GM21737 (cell line): ENCODE data around the gene DBF4.
A peak's percentile ranks its signal among the peaks of the same experiment; 100 is the strongest.
"Not testable (repeated sequence)": the region's sequence is repeated elsewhere in the genome, so short reads cannot be mapped to it uniquely, and the experiment has no call there.

ENCODE experiments used
- ATAC-seq: cut with Tn5 transposase; IDR thresholded peaks from one replicate; pipeline ENCODE4 v1.9.1; 2021; ENCODE audit warnings: mild to moderate bottlenecking, moderate library complexity; ENCODE audit not compliant: unreplicated experiment

DBF4 gene

GRCh38 chr7:87882151-87882937 is 6.1 kb downstream of the DBF4 start:
- ATAC-seq, result no peak

DNA sequence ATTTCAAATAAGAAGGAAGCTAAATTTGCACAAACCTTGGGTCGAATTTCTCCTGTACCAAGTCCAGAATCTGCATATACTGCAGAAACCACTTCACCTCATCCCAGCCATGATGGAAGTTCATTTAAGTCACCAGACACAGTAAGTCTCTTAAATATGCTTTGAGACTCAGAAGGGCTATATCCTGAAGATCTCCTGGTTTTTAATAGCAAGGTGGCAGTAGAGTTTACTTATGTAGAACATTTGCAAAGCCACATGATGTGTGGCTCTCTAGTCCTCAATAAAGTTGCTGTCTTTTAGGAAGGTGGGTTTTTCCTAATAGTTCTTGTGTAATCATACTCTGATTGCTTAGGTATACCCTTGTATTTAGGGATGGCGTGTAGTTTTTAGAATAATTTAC is 8.7 kb downstream of the DBF4 start:
- ATAC-seq, result no peak

DNA sequence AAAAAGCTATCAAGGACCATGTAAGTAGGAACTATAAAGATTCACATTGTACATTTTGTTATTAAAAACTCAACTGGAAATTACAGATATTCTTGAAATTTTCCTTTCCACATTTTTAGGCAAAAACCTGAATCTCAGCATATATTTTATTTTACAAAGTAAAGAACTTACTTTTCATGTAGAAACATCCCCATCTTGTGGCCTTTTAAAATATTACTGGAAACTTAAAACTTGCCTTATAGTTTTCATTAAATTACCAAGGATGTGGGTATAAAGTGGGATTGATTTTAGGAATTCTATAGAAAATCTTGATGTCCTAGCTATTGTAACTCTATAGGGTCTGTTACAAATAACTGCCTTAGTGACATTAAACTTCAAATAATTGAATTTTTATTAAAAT is 10.6 kb downstream of the DBF4 start:
- no peak for ATAC-seq

DNA sequence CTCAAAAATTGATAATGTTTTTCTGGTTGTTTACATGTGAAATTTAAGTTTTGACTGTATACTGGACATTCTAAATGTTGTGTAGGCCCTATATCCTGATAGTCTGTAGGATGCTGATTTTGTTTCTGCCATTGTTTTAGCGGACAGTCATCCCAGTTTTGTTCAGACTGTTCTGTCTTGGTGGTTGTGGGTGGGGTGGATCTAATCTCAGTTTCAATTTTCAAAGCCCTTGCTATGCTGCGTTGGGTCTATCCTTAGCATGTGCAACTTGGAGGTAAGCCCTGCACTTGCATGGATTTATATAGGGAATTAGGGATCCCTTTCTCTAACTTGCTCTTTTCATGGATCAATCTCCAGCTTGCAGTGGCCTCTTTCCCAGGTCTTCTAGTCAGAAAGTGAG is 19.1 kb downstream of the DBF4 start:
- no peak for ATAC-seq

DNA sequence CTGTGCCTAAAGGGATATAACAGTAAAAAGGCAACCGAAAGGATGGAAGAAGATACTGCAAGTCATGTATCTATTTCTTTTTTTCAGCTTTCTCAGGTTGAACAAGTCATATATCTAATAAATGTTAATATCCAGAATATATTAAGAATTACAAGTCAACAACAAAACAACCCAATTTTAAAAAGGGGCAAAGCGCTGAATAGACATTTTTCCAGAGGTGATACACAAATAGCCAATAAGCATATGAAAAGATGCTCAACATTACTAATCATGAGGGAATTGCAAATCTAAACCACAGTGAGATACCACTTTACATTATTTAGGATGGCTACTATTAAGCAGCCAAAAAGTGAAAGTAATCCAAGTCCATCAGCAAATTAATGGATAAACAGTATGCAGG is 23.0 kb downstream of the DBF4 start:
- ATAC-seq, result no peak

DNA sequence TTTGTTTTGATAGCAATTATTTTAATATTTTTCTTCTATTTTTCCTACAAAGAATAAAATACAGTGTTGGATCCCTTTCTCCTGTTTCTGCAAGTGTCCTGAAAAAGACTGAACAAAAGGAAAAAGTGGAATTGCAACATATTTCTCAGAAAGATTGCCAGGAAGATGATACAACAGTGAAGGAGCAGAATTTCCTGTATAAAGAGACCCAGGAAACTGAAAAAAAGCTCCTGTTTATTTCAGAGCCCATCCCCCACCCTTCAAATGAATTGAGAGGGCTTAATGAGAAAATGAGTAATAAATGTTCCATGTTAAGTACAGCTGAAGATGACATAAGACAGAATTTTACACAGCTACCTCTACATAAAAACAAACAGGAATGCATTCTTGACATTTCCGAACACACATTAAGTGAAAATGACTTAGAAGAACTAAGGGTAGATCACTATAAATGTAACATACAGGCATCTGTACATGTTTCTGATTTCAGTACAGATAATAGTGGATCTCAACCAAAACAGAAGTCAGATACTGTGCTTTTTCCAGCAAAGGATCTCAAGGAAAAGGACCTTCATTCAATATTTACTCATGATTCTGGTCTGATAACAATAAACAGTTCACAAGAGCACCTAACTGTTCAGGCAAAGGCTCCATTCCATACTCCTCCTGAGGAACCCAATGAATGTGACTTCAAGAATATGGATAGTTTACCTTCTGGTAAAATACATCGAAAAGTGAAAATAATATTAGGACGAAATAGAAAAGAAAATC is 31.0 kb downstream of the DBF4 start:
- not testable (repeated sequence) for ATAC-seq

DNA sequence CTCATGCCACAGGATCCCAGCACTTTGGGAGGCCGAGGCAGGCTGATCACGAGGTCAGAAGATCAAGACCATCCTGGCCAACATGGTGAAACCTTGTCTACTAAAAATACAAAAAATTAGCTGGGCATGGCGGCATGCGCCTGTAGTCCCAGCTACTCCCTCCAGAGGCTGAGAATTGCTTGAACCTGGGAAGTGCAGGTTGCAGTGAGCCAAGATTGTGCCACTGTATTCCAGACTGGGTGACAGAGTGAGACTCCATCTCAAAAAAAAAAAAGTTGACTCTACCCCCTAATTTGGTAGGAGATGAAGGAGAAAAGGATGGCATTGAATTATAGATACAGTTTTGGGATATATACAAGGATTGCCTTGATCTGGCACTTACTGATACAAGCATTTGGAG is 32.5 kb downstream of the DBF4 start:
- not testable (repeated sequence) for ATAC-seq

DNA sequence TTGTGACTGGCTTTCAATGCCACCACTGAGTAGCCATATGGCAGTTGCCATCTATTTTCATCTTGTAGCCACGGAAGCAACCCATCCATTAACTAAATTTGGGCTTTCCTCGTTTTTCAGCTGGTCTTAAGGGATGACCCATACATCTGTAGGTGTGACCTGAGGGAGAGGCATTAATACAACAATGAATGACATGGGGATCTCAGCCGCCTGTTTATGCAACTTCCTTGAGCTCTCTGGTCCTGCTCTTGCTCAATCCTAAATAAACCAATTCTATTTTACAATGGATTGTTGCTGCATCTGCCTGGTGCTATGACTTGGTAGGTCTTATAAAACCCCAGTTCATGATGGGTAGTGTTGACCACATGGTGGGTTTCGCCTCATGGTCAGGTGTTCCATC is 35.8 kb downstream of the DBF4 start:
- ATAC-seq, result no peak

DNA sequence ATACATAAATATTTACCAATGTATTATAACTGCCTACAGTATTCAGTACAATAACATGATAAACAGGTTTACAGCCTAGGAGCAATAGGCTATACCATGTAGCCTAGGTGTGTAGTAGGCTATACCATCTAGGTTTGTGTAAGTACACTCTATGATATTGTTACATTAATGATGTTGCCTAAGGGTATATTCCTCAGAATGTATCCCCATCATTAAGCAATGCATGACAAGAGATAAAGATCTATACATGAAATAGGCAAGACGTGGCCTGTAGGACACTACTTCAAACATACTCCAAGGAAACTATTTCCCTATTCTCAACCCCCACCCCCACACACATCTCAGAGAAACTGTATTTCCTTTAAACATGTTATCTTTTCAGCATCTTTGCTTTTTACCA is 42.4 kb downstream of the DBF4 start:
- ATAC-seq, result no peak

- ATAC-seq, result no peak
Measured at GRCh38 chr7:87919875-87920274, 43.6 kb downstream of the DBF4 start.

DNA sequence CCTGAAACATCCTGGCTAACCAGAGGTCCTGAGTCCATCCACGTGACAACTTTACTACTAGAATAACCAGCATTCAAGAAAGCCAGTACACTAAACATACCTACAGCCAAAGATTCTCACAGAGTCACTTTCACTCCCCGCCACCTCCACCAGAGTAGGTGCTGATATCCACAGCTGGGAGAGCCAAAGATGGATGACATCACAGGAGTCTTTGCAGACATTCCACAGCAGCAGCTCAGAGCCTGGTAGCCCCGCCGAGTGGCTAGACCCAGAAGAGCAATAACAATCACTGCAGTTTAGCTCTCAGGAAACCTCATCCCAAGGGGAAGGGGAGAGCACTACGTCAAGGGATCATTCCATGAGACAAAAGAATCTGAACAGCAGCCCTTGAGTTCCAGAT is 44.3 kb downstream of the DBF4 start:
- ATAC-seq, result no peak

DNA sequence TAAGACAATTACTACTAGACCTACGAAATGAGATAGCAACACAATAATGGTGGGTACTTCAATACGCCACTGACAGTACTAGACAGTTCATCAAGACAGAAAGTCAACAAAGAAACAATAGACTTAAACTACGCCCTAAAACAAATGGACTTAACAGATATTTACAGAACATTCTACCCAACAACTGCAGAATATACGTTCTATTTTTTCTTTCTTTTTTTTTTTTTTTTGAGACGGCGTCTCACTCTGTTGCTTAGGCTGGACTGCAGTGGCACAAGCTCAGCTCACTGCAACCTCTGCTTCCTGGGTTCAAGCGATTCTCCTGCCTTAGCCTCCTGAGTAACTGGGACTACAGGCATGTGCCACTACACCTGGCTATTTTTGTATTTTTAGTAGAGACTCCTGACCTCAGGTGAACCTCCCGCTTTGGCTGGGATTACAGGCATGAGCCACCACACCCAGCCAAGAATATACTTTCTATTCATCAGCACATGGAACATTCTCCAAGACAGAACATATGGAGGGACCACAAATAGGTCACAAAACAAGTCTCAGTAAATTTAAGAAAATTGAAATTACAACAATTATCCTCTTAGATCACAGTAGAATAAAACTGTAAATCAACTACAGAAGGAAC is 46.6 kb downstream of the DBF4 start:
- ATAC-seq, result not testable (repeated sequence)

- ATAC-seq, result peak; percentile 99
Measured at GRCh38 chr7:87926581-87927461, 50.5 kb downstream of the DBF4 start.

DNA sequence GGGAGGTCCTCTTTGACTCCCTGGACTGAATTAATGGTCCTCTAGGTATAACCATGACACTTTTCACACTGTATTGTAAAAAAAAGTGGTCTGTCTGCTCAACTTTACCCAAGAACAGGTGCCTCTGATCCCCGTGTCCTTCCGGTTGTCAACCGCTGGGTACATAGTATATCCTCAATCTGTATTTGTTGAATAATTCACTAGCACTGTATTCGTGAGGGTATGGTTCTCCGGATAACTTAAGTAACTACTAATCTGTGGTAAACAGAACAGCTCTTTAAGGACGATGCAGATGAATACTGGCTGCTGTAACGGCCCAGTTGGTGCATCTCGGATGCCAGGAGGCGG is 57.3 kb downstream of the DBF4 start:
- ATAC-seq, result peak; percentile 23

DNA sequence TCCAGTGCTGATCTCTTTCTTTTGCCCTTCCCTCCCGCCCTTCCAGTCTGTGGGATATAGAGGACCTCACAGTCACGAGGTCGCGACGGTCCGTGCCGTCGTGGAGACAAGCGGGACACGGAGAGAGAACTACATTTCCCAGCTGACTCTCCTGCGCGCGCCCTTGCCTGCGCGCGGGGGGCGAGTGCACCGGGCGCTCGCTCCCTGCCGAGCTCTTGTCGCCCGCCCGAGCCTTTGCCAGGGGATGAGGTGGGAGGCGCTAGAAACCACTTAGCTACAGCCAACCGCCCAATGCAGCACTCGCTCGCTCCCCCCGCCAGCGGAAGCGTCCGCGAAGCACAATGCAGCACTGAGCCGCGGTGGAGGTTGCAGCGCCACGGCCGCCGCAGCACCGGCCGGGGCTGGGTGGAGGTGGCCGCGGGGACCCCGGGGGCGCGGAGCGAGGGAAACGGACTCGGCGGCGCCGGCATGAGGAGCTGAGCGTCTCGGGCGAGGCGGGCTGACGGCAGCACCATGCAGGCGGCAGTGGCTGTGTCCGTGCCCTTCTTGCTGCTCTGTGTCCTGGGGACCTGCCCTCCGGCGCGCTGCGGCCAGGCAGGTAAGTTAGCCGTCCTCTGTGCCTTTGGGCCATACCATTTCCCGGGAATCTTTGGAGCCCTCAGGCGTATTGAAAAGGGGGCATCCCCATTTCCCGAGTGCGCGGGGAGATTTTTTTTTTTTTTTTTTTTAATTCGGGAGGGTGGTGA is 57.8 kb downstream of the DBF4 start, which contains the start of gene ADAM22:
TSS of gene ADAM22 (plus strand) at position 299 of the 746 bp plus-strand sequence. CDS start at position 514, 215 bp downstream.
- peak; percentile 98 for ATAC-seq

DNA sequence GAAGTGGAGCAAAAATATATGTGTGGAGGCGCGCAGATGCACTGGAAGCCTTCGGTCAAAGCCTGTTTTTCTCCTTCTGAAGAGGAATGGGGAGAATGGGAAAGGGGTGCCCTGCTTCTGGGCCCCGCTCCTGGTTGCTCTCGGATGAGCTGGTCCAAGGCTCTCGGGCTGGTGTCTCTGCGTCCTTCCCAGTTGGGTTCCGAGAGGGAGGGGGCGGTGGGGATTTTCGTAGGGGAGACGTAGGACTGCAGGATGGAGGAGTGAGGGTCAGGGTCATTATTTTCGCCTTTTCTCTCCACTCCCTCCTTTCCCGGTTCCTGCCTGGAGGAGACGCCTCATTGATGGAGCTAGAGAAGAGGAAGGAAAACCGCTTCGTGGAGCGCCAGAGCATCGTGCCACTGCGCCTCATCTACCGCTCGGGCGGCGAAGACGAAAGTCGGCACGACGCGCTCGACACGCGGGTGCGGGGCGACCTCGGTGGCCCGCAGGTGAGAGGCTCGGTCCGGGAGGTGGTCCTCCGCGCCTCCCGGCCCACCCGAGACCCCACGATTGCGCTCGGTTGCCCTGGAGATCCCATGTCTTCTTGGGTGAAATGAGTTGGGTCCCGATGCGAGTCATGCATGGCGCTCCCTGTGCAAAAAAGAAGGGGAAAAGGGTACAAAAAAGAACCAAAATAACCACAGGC is 58.5 kb downstream of the DBF4 start:
- ATAC-seq, result no peak

- no peak for ATAC-seq
Measured at GRCh38 chr7:87935384-87935706, 59.1 kb downstream of the DBF4 start.

GRCh38 chr7:87941138-87941537 is 64.8 kb downstream of the DBF4 start:
- ATAC-seq, result no peak

DNA sequence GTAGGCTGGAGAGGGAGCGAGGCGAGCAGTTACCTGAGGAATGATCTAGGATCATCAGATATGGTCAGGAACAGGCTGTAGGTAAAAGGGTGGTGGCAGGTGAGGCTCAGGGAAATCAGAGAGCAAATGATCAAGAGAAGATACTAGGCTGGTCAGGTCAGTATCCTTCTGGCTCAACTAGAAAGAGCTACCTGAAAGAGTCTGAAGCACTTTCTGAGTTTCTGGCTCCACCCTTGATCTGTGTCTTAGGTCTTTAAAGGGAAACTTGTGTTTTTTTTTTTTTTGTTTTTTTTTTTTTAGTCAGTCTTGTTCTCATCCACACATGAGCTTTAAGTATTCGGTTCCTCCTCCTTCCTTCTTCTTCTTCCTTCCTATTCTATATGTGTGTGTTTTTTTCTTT is 68.3 kb downstream of the DBF4 start:
- no peak for ATAC-seq

GRCh38 chr7:87945926-87946325 is 69.6 kb downstream of the DBF4 start:
- not testable (repeated sequence) for ATAC-seq
